ENCODE data around the gene IDH2.

DNA sequence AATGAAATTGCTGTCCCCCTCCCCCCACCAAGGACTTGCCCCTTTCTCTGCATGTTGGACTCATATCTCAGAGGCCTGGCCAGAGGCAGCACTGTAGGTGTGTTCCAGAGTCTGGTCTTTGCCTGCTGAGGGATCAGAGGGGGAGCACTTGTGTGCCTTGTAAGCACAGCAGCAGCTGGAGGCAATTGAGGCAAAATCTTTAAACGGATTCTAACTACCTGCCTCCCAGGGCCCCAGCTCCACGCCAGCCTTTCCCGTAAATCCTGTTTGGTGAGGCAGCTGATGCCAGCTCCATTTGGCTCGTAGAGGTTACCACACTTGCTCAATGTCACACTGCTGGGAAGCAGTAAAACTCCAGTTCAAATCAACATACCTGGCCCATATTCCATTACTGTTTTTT is 2.3 kb upstream of the IDH2 start:
- no peak for TF ChIP-seq POLR2A (IDR thresholded peaks at IDR 0.05)
- TF ChIP-seq POLR2AphosphoS5 (IDR thresholded peaks at IDR 0.05), result no peak
- TF ChIP-seq, protein P1, sequence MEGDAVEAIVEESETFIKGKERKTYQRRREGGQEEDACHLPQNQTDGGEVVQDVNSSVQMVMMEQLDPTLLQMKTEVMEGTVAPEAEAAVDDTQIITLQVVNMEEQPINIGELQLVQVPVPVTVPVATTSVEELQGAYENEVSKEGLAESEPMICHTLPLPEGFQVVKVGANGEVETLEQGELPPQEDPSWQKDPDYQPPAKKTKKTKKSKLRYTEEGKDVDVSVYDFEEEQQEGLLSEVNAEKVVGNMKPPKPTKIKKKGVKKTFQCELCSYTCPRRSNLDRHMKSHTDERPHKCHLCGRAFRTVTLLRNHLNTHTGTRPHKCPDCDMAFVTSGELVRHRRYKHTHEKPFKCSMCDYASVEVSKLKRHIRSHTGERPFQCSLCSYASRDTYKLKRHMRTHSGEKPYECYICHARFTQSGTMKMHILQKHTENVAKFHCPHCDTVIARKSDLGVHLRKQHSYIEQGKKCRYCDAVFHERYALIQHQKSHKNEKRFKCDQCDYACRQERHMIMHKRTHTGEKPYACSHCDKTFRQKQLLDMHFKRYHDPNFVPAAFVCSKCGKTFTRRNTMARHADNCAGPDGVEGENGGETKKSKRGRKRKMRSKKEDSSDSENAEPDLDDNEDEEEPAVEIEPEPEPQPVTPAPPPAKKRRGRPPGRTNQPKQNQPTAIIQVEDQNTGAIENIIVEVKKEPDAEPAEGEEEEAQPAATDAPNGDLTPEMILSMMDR (IDR thresholded peaks at IDR 0.05), result no peak
- TF ChIP-seq EP300 (IDR thresholded peaks at IDR 0.05), result peak in 1 of 4 donors; percentile 8

All from upper lobe of left lung (tissue), 4 donors.